ENCODE results near the gene SRD5A3.

- TF ChIP-seq POLR2A (IDR thresholded peaks at IDR 0.05) (no peak), EP300 (IDR thresholded peaks at IDR 0.05) (no peak), POLR2AphosphoS5 (IDR thresholded peaks at IDR 0.05) (no peak)
- TF ChIP-seq, protein P1, sequence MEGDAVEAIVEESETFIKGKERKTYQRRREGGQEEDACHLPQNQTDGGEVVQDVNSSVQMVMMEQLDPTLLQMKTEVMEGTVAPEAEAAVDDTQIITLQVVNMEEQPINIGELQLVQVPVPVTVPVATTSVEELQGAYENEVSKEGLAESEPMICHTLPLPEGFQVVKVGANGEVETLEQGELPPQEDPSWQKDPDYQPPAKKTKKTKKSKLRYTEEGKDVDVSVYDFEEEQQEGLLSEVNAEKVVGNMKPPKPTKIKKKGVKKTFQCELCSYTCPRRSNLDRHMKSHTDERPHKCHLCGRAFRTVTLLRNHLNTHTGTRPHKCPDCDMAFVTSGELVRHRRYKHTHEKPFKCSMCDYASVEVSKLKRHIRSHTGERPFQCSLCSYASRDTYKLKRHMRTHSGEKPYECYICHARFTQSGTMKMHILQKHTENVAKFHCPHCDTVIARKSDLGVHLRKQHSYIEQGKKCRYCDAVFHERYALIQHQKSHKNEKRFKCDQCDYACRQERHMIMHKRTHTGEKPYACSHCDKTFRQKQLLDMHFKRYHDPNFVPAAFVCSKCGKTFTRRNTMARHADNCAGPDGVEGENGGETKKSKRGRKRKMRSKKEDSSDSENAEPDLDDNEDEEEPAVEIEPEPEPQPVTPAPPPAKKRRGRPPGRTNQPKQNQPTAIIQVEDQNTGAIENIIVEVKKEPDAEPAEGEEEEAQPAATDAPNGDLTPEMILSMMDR (IDR thresholded peaks at IDR 0.05), result no peak
Observed at GRCh38 chr4:55407764-55408163, 61.7 kb downstream of the SRD5A3 start.

Measured in suprapubic skin (tissue), 4 donors.